ENCODE data around the gene S100A2. TPM values are rescaled to one million over a fixed set of nuclear protein-coding genes. Genes with fewer than 3 reads are reported as not detected.
A peak's percentile ranks its signal among the peaks of the same experiment; 100 is the strongest.

Gene S100A2
- total and polyA plus RNA-seq, 2 of the 13 experiments (the other 11 are each of a cell fraction or from before 2014, with no cell fraction given): 1.2 TPM

DNA sequence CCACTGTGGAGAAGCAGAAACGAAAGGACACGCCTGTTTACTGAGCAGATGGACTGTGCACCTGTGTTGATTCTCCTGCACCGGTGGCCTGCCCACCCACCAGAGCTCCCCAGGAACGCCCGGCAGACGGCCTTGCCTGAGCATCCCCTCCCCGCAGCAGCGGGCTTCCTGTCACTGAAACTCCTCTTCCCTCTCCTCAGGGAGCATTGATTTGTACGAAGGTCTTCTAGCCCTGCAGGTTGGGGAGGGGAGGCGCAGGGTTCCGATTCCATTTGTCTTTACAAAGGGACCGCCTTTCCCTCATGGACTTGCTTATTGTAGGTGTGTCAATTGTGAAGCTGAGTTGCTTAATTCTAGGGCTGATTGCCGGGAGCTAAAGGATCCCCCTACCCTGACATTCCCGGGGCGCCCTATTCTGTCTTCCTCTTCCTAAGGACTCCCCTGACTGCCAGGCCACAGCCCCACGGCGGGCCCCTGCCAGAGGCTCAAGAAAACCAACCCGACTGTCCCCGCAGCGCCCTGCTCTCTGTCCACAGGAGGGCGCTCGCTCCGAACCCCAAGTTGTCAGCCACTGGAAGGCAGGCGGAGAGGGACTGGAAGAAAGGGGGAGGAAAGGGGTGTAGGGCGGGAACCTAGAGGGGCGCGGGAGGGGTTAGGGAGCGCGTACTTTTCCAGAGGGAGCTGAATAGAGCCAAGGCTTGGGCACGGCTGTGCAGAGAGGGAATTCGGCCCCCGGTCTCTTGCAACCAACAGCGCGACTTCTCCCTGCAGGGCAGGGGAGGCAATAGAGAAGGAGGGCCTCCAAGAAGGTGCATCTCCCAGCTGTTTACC lies 32.7 kb downstream of the S100A2 start (continued):
- TF ChIP-seq SUZ12 (IDR thresholded peaks at IDR 0.05; ENCODE audit: low read depth, low read length) (no peak), HMG20A (CRISPR knock-in tag; IDR thresholded peaks at IDR 0.05; ENCODE audit: borderline replicate concordance) (no peak), ZNF790 (CRISPR knock-in tag; IDR thresholded peaks at IDR 0.05; ENCODE audit: borderline replicate concordance) (no peak), ZNF33B (CRISPR knock-in tag; IDR thresholded peaks at IDR 0.05) (no peak), TEAD2 (CRISPR knock-in tag; IDR thresholded peaks at IDR 0.05) (no peak), SMARCC2 (IDR thresholded peaks at IDR 0.05) (no peak), ISL2 (CRISPR knock-in tag; IDR thresholded peaks at IDR 0.05) (no peak), ATM (IDR thresholded peaks at IDR 0.05; ENCODE audit: borderline replicate concordance) (no peak), SRY (CRISPR knock-in tag; IDR thresholded peaks at IDR 0.05) (no peak), HCFC1 (IDR thresholded peaks at IDR 0.05; ENCODE audit: low read depth, low read length) (no peak), ZNF354B (CRISPR knock-in tag; IDR thresholded peaks at IDR 0.05) (no peak), ZBTB21 (CRISPR knock-in tag; IDR thresholded peaks at IDR 0.05) (no peak), ASH2L (IDR thresholded peaks at IDR 0.05; ENCODE audit: insufficient read length, low read depth, low read length) (no peak), ZNF234 (CRISPR knock-in tag; conservative IDR thresholded peaks at IDR 0.05) (no peak), SNAI1 (CRISPR knock-in tag; IDR thresholded peaks at IDR 0.05; ENCODE audit: borderline replicate concordance) (no peak), CAMTA2 (CRISPR knock-in tag; IDR thresholded peaks at IDR 0.05; ENCODE audit: borderline replicate concordance) (no peak)
- TF ChIP-seq, protein P1, sequence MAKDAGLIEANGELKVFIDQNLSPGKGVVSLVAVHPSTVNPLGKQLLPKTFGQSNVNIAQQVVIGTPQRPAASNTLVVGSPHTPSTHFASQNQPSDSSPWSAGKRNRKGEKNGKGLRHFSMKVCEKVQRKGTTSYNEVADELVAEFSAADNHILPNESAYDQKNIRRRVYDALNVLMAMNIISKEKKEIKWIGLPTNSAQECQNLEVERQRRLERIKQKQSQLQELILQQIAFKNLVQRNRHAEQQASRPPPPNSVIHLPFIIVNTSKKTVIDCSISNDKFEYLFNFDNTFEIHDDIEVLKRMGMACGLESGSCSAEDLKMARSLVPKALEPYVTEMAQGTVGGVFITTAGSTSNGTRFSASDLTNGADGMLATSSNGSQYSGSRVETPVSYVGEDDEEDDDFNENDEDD (CRISPR knock-in tag; IDR thresholded peaks at IDR 0.05; ENCODE audit: borderline replicate concordance): 0 out of 2 replicates have a peak, but pooled peaks have one; percentile 0
- TF ChIP-seq, protein P2, sequence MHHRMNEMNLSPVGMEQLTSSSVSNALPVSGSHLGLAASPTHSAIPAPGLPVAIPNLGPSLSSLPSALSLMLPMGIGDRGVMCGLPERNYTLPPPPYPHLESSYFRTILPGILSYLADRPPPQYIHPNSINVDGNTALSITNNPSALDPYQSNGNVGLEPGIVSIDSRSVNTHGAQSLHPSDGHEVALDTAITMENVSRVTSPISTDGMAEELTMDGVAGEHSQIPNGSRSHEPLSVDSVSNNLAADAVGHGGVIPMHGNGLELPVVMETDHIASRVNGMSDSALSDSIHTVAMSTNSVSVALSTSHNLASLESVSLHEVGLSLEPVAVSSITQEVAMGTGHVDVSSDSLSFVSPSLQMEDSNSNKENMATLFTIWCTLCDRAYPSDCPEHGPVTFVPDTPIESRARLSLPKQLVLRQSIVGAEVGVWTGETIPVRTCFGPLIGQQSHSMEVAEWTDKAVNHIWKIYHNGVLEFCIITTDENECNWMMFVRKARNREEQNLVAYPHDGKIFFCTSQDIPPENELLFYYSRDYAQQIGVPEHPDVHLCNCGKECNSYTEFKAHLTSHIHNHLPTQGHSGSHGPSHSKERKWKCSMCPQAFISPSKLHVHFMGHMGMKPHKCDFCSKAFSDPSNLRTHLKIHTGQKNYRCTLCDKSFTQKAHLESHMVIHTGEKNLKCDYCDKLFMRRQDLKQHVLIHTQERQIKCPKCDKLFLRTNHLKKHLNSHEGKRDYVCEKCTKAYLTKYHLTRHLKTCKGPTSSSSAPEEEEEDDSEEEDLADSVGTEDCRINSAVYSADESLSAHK (CRISPR knock-in tag; IDR thresholded peaks at IDR 0.05; ENCODE audit: borderline replicate concordance): no peak
- TF ChIP-seq, protein P3, sequence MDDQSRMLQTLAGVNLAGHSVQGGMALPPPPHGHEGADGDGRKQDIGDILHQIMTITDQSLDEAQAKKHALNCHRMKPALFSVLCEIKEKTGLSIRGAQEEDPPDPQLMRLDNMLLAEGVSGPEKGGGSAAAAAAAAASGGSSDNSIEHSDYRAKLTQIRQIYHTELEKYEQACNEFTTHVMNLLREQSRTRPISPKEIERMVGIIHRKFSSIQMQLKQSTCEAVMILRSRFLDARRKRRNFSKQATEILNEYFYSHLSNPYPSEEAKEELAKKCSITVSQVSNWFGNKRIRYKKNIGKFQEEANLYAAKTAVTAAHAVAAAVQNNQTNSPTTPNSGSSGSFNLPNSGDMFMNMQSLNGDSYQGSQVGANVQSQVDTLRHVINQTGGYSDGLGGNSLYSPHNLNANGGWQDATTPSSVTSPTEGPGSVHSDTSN (CRISPR knock-in tag; IDR thresholded peaks at IDR 0.05; ENCODE audit: borderline replicate concordance): no peak
- TF ChIP-seq, protein P4, sequence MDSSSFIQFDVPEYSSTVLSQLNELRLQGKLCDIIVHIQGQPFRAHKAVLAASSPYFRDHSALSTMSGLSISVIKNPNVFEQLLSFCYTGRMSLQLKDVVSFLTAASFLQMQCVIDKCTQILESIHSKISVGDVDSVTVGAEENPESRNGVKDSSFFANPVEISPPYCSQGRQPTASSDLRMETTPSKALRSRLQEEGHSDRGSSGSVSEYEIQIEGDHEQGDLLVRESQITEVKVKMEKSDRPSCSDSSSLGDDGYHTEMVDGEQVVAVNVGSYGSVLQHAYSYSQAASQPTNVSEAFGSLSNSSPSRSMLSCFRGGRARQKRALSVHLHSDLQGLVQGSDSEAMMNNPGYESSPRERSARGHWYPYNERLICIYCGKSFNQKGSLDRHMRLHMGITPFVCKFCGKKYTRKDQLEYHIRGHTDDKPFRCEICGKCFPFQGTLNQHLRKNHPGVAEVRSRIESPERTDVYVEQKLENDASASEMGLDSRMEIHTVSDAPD (CRISPR knock-in tag; IDR thresholded peaks at IDR 0.05): no peak
- TF ChIP-seq, protein P5, sequence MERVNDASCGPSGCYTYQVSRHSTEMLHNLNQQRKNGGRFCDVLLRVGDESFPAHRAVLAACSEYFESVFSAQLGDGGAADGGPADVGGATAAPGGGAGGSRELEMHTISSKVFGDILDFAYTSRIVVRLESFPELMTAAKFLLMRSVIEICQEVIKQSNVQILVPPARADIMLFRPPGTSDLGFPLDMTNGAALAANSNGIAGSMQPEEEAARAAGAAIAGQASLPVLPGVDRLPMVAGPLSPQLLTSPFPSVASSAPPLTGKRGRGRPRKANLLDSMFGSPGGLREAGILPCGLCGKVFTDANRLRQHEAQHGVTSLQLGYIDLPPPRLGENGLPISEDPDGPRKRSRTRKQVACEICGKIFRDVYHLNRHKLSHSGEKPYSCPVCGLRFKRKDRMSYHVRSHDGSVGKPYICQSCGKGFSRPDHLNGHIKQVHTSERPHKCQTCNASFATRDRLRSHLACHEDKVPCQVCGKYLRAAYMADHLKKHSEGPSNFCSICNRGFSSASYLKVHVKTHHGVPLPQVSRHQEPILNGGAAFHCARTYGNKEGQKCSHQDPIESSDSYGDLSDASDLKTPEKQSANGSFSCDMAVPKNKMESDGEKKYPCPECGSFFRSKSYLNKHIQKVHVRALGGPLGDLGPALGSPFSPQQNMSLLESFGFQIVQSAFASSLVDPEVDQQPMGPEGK (CRISPR knock-in tag; IDR thresholded peaks at IDR 0.05): peak; percentile 81

All from HepG2 (cell line).